GM10266 (cell line): ENCODE results near the gene CSRNP3.

Experiments used
- DNase-seq: peaks from one replicate; pipeline ENCODE4 v3.0.0; 2012; ENCODE audit errors: extremely low spot score
- CTCF ChIP-seq: IDR thresholded peaks from 2 replicates; pipeline ENCODE4 v1.5.1; 2012; ENCODE audit warnings: mild to moderate bottlenecking, low read depth; ENCODE audit not compliant: control insufficient read depth, insufficient read depth; ENCODE audit errors: missing control alignments

CSRNP3 gene

GRCh38 chr2:165700531-165700930, 231.0 kb downstream of the CSRNP3 start:
- DNase-seq, result no peak
- TF ChIP-seq CTCF, result no peak

- TF ChIP-seq CTCF, result no peak
- no peak for DNase-seq
These were observed 231.6 kb downstream of the CSRNP3 start for GRCh38 chr2:165701147-165701546.

- no peak for DNase-seq
- TF ChIP-seq CTCF, result no peak
These were observed 237.5 kb downstream of the CSRNP3 start for GRCh38 chr2:165706960-165707487.

- DNase-seq, result no peak
- no peak for TF ChIP-seq CTCF
These were observed 246.6 kb downstream of the CSRNP3 start for GRCh38 chr2:165716091-165716490.

- DNase-seq, result no peak
- no peak for TF ChIP-seq CTCF
These were observed 249.2 kb downstream of the CSRNP3 start for GRCh38 chr2:165718610-165719210.

- no peak for TF ChIP-seq CTCF
These were observed 251.0 kb downstream of the CSRNP3 start for GRCh38 chr2:165720511-165720910.

DNA sequence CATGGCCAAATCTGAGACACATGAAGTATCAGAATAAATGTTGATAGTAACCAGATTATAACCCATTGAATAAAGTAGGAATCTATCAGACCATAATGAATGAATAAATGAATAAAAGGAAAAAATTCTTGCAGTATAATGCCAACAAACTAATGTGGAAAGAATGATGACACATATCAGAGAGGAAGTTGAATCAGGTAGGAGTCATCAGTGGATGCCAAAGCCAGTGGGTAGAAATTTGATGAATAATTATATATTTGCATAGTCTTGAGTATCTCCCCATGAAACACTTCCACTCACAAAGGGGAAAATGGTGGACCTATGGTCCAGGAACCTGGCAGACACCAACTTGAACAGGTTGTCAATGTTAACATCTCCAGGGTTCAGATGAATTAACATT, 255.9 kb downstream of the CSRNP3 start:
- no peak for DNase-seq
- no peak for TF ChIP-seq CTCF

More at GRCh38 chr2:165720511-165720910, 251.0 kb downstream of the CSRNP3 start:
- DNase-seq, result no peak
